ENCODE measurements around the gene C4A. TPM values are rescaled to one million over a fixed set of nuclear protein-coding genes. Genes with fewer than 3 reads are reported as not detected.
A peak's percentile ranks its signal among the peaks of the same experiment; 100 is the strongest.
"Not testable (repeated sequence)": the region's sequence is repeated elsewhere in the genome, so short reads cannot be mapped to it uniquely, and the experiment has no call there.

The C4A gene
- total RNA-seq, 1 donor from 2014 or later, result 14.1 TPM

DNA sequence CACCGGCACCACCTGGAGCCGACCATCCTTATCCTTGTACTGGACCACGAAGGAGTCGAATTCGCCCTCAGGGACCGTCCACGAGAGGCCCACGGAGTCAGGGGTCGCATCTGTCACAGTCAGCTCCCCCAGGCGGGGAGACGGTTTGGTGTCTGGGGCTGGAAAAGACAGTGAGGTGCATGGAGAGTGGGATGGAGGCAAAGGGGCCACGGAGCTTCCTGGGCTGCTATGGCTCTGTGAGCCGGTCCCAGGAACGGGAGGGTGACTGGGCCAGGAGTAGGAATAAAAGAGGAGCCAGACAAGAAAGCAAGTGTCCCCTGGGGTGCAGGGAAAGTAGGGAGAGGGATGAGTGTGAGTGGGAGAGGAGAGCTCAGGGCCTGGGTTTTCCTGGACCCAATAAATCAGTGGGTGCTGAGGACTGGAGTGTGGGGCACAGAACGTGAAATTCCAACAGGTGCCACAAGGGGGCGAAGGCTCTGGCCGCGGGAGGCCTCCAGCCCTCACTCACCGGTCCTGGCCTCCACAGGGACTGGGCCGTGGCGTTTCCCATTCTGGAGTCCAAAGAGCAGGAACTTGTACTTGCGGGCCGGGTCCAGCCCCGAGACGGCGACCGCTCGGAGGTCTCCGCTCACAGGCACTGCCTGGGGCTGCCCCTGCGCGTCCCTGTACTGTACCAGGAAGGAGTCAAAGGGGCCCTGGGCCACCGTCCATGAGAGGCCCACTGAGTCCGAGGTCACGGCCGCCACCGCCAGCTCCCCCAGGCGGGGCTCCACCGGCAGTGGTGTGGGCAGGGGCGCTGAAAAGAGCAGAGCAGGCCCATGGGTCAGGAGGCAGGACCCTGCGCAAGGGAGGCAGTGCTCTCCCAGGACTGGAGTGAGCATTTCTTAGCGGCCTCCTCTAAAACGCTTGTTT, 66.3 kb downstream of the C4A start:
- DNase-seq (ENCODE audit: low spot score, unreplicated experiment), result peak; percentile 68
- TF ChIP-seq, protein P1, sequence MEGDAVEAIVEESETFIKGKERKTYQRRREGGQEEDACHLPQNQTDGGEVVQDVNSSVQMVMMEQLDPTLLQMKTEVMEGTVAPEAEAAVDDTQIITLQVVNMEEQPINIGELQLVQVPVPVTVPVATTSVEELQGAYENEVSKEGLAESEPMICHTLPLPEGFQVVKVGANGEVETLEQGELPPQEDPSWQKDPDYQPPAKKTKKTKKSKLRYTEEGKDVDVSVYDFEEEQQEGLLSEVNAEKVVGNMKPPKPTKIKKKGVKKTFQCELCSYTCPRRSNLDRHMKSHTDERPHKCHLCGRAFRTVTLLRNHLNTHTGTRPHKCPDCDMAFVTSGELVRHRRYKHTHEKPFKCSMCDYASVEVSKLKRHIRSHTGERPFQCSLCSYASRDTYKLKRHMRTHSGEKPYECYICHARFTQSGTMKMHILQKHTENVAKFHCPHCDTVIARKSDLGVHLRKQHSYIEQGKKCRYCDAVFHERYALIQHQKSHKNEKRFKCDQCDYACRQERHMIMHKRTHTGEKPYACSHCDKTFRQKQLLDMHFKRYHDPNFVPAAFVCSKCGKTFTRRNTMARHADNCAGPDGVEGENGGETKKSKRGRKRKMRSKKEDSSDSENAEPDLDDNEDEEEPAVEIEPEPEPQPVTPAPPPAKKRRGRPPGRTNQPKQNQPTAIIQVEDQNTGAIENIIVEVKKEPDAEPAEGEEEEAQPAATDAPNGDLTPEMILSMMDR (IDR thresholded peaks at IDR 0.05; ENCODE audit: unreplicated experiment), result peak; percentile 82
- H3K4me3 Mint-ChIP-seq (ENCODE audit: low read depth), result no peak overlapping the region
- no peaks in the 10 kb centered on the region for H3K9me3 Mint-ChIP-seq (ENCODE audit: low read depth)
- no peaks in the 10 kb centered on the region for H3K4me1 Mint-ChIP-seq (ENCODE audit: low read depth)
- no peaks in the 10 kb centered on the region for H3K36me3 Mint-ChIP-seq (ENCODE audit: insufficient read depth)
- H3K27me3 Mint-ChIP-seq, result peaks cover 12% of the 10 kb centered on the region
- H3K27ac Mint-ChIP-seq, result no peak overlapping the region

DNA sequence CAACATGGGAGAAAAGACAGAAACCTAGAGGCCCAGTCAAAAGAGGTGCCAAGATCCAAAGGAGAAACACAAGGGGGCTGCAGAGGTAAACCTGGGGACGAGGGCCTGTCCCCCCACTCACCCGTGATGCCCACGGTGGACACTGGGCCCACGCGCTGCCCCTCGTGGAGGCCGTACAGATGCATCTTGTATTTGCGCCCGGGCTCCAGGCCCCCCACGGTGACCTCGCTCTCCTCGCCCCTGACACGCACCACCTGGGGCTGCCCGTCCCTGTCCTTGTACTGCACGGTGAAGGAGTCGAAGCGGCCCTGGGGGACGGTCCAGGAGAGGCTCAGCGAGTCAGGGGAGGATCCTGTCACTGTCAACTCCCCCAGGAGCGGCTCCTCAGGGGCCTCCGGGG, 67.3 kb downstream of the C4A start:
- H3K27ac Mint-ChIP-seq; H3K4me3 Mint-ChIP-seq (ENCODE audit: low read depth); H3K9me3 Mint-ChIP-seq (ENCODE audit: low read depth); H3K36me3 Mint-ChIP-seq (ENCODE audit: insufficient read depth); DNase-seq (ENCODE audit: low spot score, unreplicated experiment); H3K4me1 Mint-ChIP-seq (ENCODE audit: low read depth): not testable (repeated sequence)
- H3K27me3 Mint-ChIP-seq, result peaks cover 12% of the 10 kb centered on the region

DNA sequence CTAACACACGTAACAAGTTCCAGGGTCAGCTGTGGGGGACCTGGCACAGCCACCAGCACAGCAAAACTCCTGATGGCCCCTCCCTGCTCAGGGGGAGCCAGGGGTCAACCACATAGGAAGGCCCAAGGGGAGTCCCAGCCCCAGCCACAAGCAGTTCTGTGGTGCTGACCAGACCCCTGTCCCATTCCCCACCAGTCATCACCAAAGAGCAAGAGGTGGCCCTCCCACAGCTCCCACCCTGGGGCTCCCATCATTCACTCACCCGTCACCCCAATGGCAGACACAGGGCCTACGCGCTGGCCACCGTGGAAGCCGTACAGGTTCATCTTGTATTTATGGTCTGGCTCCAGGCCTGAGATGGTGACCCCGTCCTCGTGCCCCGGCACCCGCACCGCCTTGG, 67.9 kb downstream of the C4A start:
- not testable (repeated sequence) for H3K36me3 Mint-ChIP-seq (ENCODE audit: insufficient read depth); DNase-seq (ENCODE audit: low spot score, unreplicated experiment); H3K4me3 Mint-ChIP-seq (ENCODE audit: low read depth); H3K4me1 Mint-ChIP-seq (ENCODE audit: low read depth); H3K27ac Mint-ChIP-seq; H3K9me3 Mint-ChIP-seq (ENCODE audit: low read depth)
- H3K27me3 Mint-ChIP-seq, result peaks cover 12% of the 10 kb centered on the region

DNA sequence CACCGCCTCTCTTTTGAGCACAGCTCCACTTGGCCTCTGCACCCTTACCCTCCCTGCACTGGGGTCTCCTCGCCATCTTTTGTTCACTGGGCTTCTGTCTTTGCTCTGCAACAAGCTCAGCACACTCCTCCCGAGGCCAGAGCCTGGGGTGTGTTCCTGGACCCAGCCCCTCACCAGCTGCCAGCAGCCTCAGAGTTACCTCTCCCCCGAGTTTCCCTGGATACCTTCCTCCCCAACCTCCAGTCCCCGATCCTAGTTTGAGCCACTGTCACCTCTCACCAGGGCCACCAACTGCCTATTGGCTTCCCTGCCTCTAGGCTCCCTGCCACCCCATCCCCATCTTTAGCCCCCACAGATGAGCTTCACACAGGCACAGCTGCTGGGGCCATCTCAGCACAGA, 68.7 kb downstream of the C4A start:
- DNase-seq (ENCODE audit: low spot score, unreplicated experiment), result no peak
- Mint-ChIP-seq H3K4me3 (ENCODE audit: low read depth) (no peak overlapping the region), H3K9me3 (ENCODE audit: low read depth) (no peaks in the 10 kb centered on the region), H3K27ac (no peak overlapping the region), H3K4me1 (ENCODE audit: low read depth) (no peaks in the 10 kb centered on the region), H3K27me3 (peaks cover 12% of the 10 kb centered on the region), H3K36me3 (ENCODE audit: insufficient read depth) (no peaks in the 10 kb centered on the region)
- TF ChIP-seq, protein P1 (IDR thresholded peaks at IDR 0.05; ENCODE audit: unreplicated experiment), result no peak

Small RNAs within 50 kb of the gene (microRNA-seq; reads per million reads assigned to microRNA genes)
- gene MIR1236 (ENCODE audit: borderline number of aligned reads, unreplicated experiment), result 3.6 reads per million

Other genes starting within 250 kb of the C4A start
- gene CLIC1, start 245.5 kb upstream of the C4A start, total RNA-seq, result 275 and 286 TPM in 2 replicates
- 45.0 and 51.3 TPM in 2 replicates for gene MSH5, start 242.1 kb upstream of the C4A start, total RNA-seq
- 8.6 and 11.9 TPM in 2 replicates for gene SAPCD1, start 219.4 kb upstream of the C4A start, total RNA-seq
- 9.5 and 11.6 TPM in 2 replicates for gene VWA7, start 204.7 kb upstream of the C4A start, total RNA-seq
- gene VARS1, start 186.3 kb upstream of the C4A start, total RNA-seq, result 85.6 and 92.6 TPM in 2 replicates
- gene LSM2, start 175.1 kb upstream of the C4A start, total RNA-seq, result 80.4 and 82.9 TPM in 2 replicates
- gene HSPA1L, start 166.8 kb upstream of the C4A start, total RNA-seq, result 2.4 and 2.5 TPM in 2 replicates
- 52.5 and 56.6 TPM in 2 replicates for gene HSPA1A, start 166.5 kb upstream of the C4A start, total RNA-seq
- gene HSPA1B, start 154.3 kb upstream of the C4A start, total RNA-seq, result 152 and 165 TPM in 2 replicates
- 52.4 and 57.4 TPM in 2 replicates for gene NEU1, start 119.2 kb upstream of the C4A start, total RNA-seq
- 17.5 and 19.1 TPM in 2 replicates for gene SLC44A4, start 103.1 kb upstream of the C4A start, total RNA-seq
- 161 and 175 TPM in 2 replicates for gene EHMT2, start 84.4 kb upstream of the C4A start, total RNA-seq
- gene ZBTB12, start 80.0 kb upstream of the C4A start, total RNA-seq, result 47.1 and 55.5 TPM in 2 replicates
- 0.47 and 0.65 TPM in 2 replicates for gene C2, start 54.3 kb upstream of the C4A start, total RNA-seq
- 3.9 and 4.7 TPM in 2 replicates for gene CFB, start 36.0 kb upstream of the C4A start, total RNA-seq
- 67.2 and 71.8 TPM in 2 replicates for gene NELFE, start 23.1 kb upstream of the C4A start, total RNA-seq
- 97.9 and 103 TPM in 2 replicates for gene SKIC2, start 22.9 kb upstream of the C4A start, total RNA-seq
- gene DXO, start 9.9 kb upstream of the C4A start, total RNA-seq, result 26.3 and 29.4 TPM in 2 replicates
- 6.6 and 8.4 TPM in 2 replicates for gene C4B, start 32.7 kb downstream of the C4A start, total RNA-seq
- 0.38 and 0.67 TPM in 2 replicates for gene CYP21A2, start 56.4 kb downstream of the C4A start, total RNA-seq
- 10.3 and 14.6 TPM in 2 replicates for gene TNXB, start 127.3 kb downstream of the C4A start, total RNA-seq
- 89.4 and 95.0 TPM in 2 replicates for gene ATF6B, start 146.2 kb downstream of the C4A start, total RNA-seq
- gene FKBPL, start 148.2 kb downstream of the C4A start, total RNA-seq, result 8.4 and 8.7 TPM in 2 replicates
- gene PRRT1, start 169.9 kb downstream of the C4A start, total RNA-seq, result 2.9 and 3.3 TPM in 2 replicates
- gene PPT2, start 172.1 kb downstream of the C4A start, total RNA-seq, result 75.5 and 80.8 TPM in 2 replicates
- 68.3 and 83.1 TPM in 2 replicates for gene EGFL8, start 182.5 kb downstream of the C4A start, total RNA-seq
- gene AGPAT1, start 194.0 kb downstream of the C4A start, total RNA-seq, result 94.1 and 102 TPM in 2 replicates
- gene RNF5, start 196.3 kb downstream of the C4A start, total RNA-seq, result 91.2 and 92.2 TPM in 2 replicates
- 28.5 and 29.9 TPM in 2 replicates for gene AGER, start 202.2 kb downstream of the C4A start, total RNA-seq
- gene PBX2, start 208.1 kb downstream of the C4A start, total RNA-seq, result 260 and 261 TPM in 2 replicates
- gene GPSM3, start 210.6 kb downstream of the C4A start, total RNA-seq, result 6.1 and 6.5 TPM in 2 replicates
- 4.3 and 4.7 TPM in 2 replicates for gene NOTCH4, start 242.0 kb downstream of the C4A start, total RNA-seq

Data from progenitor cell of endocrine pancreas (in vitro differentiated cells).